OCI-LY1 (cell line): ENCODE results near the gene CAMTA1.

Source experiments
- CTCF ChIP-seq: fragments of 200-600 bp; sonication (generic), shearing (Covaris generic); IDR thresholded peaks from 2 replicates; pipeline ENCODE4 v1.5.1; 2017; ENCODE audit warnings: mild to moderate bottlenecking, antibody characterized with exemption, low read length, moderate library complexity, mixed read lengths
- EZH2 ChIP-seq: fragments of 200-600 bp; sonication (generic), shearing (Covaris generic); IDR thresholded peaks from 2 replicates; pipeline ENCODE4 v1.8.0; 2017; ENCODE audit warnings: borderline replicate concordance, mixed run types, mild to moderate bottlenecking, antibody characterized with exemption, low read length, moderate library complexity, mixed read lengths

GRCh38 chr1:7264101-7264500 lies 478.8 kb downstream of the CAMTA1 start:
- no peak for TF ChIP-seq CTCF
- no peak for TF ChIP-seq EZH2
